ENCODE measurements around the gene GASK1A. TPM values are rescaled to one million over a fixed set of nuclear protein-coding genes. Genes with fewer than 3 reads are reported as not detected.

The GASK1A gene
- total and polyA plus RNA-seq, 2 of the 8 experiments (the other 6 are each of a cell fraction or from before 2014, with no cell fraction given): 4.7 to 7.9 TPM

DNA sequence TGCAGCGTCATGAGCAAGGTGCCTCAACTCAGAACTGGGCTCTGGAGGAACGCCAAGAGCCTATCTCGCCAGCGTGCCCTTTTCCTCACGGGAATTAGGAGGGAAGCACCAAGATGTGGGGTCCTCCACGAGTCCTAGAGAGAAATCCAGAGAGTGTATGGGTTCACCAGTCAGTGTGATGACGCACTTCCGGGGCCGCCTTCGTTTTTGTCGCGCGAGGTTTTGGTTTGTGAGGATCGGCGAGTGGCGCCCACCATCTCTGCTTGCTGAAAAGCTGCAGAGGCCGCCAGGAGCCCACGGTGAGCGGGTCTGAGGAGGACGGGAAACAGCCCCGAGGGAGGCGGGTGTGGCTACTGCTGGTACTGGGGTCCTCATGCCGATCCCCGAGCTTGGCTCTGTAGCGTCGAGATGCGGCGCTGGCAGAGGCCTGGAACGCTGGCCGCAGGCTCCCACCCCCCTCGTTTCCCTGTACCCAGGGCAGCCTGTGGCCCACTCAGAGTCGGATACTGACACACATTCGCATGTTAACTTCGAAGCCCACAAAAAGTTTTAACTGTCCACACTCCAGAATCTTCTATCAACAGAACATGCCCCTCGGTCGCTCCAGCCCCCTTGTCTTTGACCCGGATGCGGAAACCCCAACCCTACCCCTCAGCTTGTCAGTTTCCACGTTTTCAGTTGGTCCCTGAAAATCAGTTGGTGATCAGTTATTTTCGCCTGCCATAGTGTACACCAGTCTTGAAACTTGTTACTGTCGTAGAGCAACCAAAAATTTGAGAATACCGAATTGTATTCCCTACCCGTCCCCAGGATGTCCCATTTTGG lies 42.7 kb upstream of the GASK1A start:
- H3K23ac ChIP-seq (ENCODE audit: insufficient read length): no peak overlapping the region
- H3K4ac ChIP-seq (replicated peaks; ENCODE audit: insufficient read length, low read depth, low read length): no peak overlapping the region
- H3K9me3 ChIP-seq (ENCODE audit: insufficient read depth in 2 of 2, low read depth in 1 of 2, low read length in 1 of 2): no peaks in the 10 kb centered on the region; a peak in 1 of 4 replicates
- no peak overlapping the region for H2BK120ac ChIP-seq (replicated peaks; ENCODE audit: low read depth, low read length)
- H3K27me3 ChIP-seq (replicated peaks in 1 of 4; ENCODE audit: control insufficient read depth in 3 of 4, extremely low read depth in 1 of 4, insufficient read depth in 3 of 4, low read length in 3 of 4): no peaks in the 10 kb centered on the region
- H3K27ac ChIP-seq (ENCODE audit: low read depth, low read length): no peak overlapping the region
- no peak overlapping the region for H3K9ac ChIP-seq (replicated peaks in 1 of 4; ENCODE audit: extremely low read depth in 1 of 4, low read depth in 3 of 4, low read length in 3 of 4)
- no peak overlapping the region for H4K8ac ChIP-seq (ENCODE audit: extremely low read depth, insufficient read depth, low read length)
- H3K18ac ChIP-seq (ENCODE audit: extremely low read depth, low read length): no peak overlapping the region
- no peak overlapping the region for H3K14ac ChIP-seq (ENCODE audit: insufficient read length)
- no peaks in the 10 kb centered on the region for H3K79me2 ChIP-seq (ENCODE audit: control insufficient read depth in 1 of 2, insufficient read depth in 2 of 2, low read length in 2 of 2)
- no peaks in the 10 kb centered on the region for H3K4me1 ChIP-seq (replicated peaks in 1 of 4; ENCODE audit: control insufficient read depth in 3 of 4, insufficient read depth in 4 of 4, low read length in 3 of 4)
- no peak overlapping the region for H3K56ac ChIP-seq (replicated peaks; ENCODE audit: insufficient read length, low read depth, low read length)
- H3K36me3 ChIP-seq (ENCODE audit: control insufficient read depth in 2 of 4, insufficient read depth in 4 of 4, low read length in 3 of 4): no peaks in the 10 kb centered on the region
- H3K23me2 ChIP-seq (ENCODE audit: low read depth, low read length): no peaks in the 10 kb centered on the region
- CTCF ChIA-PET (ENCODE audit: partially characterized antibody): interaction anchor here (1.3 kb wide), 1 partner anchor 25 kb away, joined by 3 read pairs; no protein-coding TSS in a partner anchor
- H2BK20ac ChIP-seq (ENCODE audit: low read length): no peak overlapping the region
- H2AK5ac ChIP-seq (ENCODE audit: low read depth, low read length): no peak overlapping the region
- whole genome bisulfite sequencing, 2 experiments (ENCODE audit: extremely low coverage in 1 of 2, insufficient coverage in 1 of 2, insufficient read length in 1 of 2, insufficient replicate concordance in 2 of 2, low coverage in 1 of 2, low lambda C conversion rate in 2 of 2, missing lambda C conversion rate in 1 of 2): 92% methylated on average over 34 of the region's 43 CpGs; no CpG with 5 or more reads in 1 of the 2 experiments
- POLR2A ChIA-PET (ENCODE audit: partially characterized antibody): no interaction called here
- no peaks in the 10 kb centered on the region for H4K20me1 ChIP-seq (replicated peaks in 1 of 2; ENCODE audit: control insufficient read depth in 1 of 2, insufficient read depth in 2 of 2, low read length in 2 of 2)
- no peak overlapping the region for H3K4me3 ChIP-seq (ENCODE audit: extremely low read depth in 1 of 4, insufficient read depth in 2 of 4, low read depth in 3 of 4, low read length in 4 of 4)
- no peak overlapping the region for H4K5ac ChIP-seq (ENCODE audit: insufficient read length, low read depth, low read length)
- no peak overlapping the region for H4K91ac ChIP-seq (replicated peaks; ENCODE audit: insufficient read length, low read length)
- H2BK12ac ChIP-seq (ENCODE audit: low read depth, low read length): no peak overlapping the region
- no peak for DNase-seq (ENCODE audit: low read depth in 1 of 2, low spot score in 2 of 2)
- H3K79me1 ChIP-seq (ENCODE audit: low read depth, low read length): no peaks in the 10 kb centered on the region
- no peak overlapping the region for H2AFZ ChIP-seq (ENCODE audit: low read length)
- no peak for TF ChIP-seq TBP (IDR thresholded peaks at IDR 0.05; ENCODE audit: low read depth, low read length)
- TF ChIP-seq POLR2AphosphoS5 (IDR thresholded peaks at IDR 0.05; ENCODE audit: low read depth, low read length): no peak
- TF ChIP-seq SIN3A (conservative IDR thresholded peaks at IDR 0.05 in 1 of 2, IDR thresholded peaks at IDR 0.05 in 1 of 2; ENCODE audit: low read depth in 1 of 2, low read length in 2 of 2): no peak
- no peak for TF ChIP-seq TAF7 (optimal IDR thresholded peaks at IDR 0.05; ENCODE audit: borderline replicate concordance, low read depth, low read length)
- no peak for TF ChIP-seq EZH2 (IDR thresholded peaks at IDR 0.05; ENCODE audit: low read depth, low read length, severe bottlenecking)
- no peak for TF ChIP-seq KDM1A (IDR thresholded peaks at IDR 0.05; ENCODE audit: borderline replicate concordance, low read length)
- no peak for FAIRE-seq
- no peak overlapping the region for H2BK5ac ChIP-seq (ENCODE audit: low read depth, low read length)
- no peak overlapping the region for H2BK15ac ChIP-seq (ENCODE audit: low read length)
- H3K4me2 ChIP-seq (ENCODE audit: insufficient read depth in 1 of 2, low read depth in 2 of 2, low read length in 2 of 2): no peak overlapping the region
